Measurements from ENCODE around the gene TSHZ2. TPM values are rescaled to one million over a fixed set of nuclear protein-coding genes. Genes with fewer than 3 reads are reported as not detected.

TSHZ2 gene
- total RNA-seq, 1 experiment from 2014 or later: 1.4 TPM

DNA sequence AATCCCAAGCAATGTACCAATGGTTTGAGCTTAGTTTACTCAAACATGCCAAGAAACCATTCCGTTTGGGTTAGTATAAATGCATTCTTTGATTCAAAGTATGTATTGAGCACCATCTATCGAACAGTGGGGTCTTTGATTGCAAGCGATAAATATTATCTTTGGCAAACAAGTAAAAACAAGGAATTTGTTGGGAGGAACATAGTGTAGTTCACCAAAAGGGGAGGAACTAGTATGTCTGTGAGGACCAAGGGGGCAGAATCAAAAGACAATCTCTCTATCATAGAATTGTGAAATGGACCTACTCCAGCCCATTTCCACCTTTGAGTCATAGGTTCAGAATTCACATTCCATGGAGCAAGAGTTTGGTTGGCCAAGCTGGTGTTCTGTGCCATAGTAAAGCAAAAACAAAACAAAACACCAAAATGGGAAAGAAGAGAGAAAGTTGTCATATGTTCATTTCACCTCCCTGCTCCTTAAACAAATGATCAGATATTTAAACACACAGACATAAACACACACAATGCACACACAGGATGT, 266.0 kb downstream of the TSHZ2 start:
- no peak for DNase-seq (ENCODE audit: low spot score)

DNA sequence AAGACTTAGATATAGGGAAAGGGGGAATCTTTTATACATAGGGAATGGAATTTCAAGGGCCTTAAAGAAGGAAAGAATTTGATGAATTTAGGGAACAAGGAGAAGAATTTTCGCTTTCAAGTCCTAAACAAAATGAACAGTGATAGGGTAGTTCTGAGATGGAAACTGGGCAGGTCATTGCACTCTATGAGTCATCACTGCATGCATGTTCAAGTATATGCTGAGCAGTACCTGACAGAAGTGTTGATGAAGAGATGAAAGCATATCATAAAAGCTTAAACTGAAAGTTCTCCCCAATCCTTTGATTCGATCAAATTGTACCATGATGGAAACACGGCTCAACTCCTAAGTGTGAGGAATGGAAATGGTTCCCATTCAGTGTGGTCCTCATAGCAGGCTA, 271.0 kb downstream of the TSHZ2 start:
- DNase-seq (ENCODE audit: low spot score): no peak

DNA sequence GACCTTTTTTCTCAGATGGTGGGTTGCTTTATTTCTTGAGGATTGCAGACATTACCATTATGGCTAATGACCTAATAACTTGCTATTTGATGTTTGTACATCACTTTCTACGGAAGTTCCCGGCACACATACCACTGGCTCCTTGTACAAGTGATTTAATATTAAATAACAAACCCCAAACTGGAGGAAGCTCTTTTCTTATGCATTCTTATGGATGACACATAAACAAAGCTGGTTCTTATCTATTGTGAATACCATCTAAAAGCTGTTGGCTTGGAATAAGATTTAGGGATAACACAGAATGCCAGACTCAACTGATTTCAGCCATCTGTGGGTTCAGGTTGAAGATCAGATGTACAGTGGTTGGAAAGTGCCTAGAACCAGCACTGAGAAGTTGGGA, 272.6 kb downstream of the TSHZ2 start:
- DNase-seq (ENCODE audit: low spot score): no peak

DNA sequence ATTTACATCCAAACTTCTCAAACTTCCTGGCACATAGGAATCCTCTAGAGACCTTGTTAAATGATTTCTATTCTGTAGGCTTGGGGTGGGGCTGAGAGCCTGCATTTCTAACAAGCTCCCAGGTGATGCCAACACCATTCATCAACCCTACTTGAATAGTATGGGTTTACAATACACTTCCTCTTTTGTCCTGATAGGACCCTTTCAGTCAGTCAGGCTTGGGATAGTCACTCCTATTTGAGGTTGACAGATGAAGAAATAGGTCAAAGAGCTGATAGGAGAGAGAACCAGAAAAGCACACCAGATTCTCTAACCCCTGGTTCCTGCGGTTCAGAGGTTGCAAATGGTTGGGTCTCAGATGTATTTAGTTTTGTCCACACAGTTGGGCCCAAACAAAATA, 273.4 kb downstream of the TSHZ2 start:
- DNase-seq (ENCODE audit: low spot score): no peak

DNA sequence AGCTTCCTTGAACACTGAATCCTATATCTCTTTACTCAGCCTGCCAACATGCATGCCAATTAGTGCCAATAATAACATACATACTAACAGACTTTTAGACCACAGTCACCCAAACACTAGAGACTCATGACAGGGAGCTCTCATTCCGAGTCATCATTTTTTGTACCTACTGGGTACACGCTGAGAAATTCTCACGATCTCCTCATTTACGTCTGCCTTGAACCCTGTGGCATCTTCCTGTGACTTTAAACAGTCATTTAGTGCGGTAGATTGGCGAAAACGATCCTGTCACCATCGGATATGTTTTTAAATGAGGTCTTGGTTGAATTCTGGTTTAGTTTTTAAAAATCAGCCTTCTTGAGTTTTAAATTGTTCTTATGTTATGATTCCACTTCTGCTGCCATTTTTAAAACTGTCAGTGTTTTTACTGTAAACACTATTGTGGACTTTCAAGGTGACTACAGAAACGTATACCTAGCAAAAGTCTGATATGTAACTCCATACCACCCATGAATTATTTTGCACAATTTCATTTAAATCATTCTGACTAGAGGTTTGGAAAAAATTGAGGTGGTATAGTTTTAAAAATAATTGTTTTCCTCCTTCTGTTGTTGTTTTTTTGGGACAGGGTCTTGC, 275.4 kb downstream of the TSHZ2 start:
- peak; percentile 7 for DNase-seq (ENCODE audit: low spot score)

DNA sequence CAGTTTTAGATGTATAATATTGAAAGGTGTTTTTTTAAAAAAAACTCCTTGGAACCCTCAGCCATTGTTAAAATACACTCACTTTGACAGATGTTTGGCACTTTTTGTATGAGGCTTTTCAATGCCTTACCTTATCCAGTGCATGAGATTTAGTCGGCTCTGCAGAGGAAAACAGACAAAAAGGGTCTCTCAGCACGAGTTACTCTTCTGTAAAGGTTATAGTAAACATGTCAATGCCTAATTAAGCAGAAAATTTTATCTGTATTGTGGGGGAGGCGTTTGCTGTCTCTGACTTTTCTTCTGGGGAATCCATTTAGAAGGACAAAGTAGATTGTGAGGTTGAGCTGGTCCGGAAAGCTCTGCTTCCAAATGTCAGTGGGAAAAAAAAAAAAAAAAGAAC, 278.3 kb downstream of the TSHZ2 start:
- DNase-seq (ENCODE audit: low spot score): no peak

DNA sequence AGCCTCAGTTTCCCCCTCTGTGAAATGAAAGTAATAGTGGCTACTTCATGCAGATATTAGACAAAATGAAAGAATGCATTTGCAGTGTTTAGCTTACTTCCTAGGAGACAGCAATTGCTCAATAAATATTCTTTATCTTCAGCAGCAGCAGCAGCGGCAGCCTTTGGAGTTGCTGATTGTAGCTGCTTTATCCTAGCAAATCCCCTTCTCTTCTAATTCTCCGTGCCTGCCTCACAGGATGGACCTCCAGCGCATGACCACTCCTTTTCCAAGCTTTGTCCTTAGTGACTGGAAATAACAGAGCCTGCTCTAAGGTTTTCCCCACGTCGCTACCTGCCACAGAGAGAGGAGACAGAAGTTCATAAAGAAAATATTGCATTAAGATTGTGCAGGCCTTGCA, 279.8 kb downstream of the TSHZ2 start:
- no peak for DNase-seq (ENCODE audit: low spot score)

DNA sequence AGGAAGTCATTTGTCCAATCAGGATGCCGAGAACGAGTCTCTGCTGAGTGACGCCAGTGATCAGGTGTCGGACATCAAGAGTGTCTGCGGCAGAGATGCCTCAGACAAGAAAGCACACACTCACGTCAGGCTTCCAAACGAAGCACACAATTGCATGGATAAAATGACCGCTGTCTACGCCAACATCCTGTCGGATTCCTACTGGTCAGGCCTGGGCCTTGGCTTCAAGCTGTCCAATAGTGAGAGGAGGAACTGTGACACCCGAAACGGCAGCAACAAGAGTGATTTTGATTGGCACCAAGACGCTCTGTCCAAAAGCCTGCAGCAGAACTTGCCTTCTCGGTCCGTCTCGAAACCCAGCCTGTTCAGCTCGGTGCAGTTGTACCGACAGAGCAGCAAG, 281.5 kb downstream of the TSHZ2 start:
- DNase-seq (ENCODE audit: low spot score): no peak

DNA sequence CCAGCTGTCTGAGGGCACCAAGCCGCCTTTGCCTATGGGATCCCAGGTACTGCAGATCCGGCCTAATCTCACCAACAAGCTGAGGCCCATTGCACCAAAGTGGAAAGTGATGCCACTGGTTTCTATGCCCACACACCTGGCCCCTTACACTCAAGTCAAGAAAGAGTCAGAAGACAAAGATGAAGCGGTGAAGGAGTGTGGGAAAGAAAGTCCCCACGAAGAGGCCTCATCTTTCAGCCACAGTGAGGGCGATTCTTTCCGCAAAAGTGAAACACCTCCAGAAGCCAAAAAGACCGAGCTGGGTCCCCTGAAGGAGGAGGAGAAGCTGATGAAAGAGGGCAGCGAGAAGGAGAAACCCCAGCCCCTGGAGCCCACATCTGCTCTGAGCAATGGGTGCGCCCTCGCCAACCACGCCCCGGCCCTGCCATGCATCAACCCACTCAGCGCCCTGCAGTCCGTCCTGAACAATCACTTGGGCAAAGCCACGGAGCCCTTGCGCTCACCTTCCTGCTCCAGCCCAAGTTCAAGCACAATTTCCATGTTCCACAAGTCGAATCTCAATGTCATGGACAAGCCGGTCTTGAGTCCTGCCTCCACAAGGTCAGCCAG, 283.0 kb downstream of the TSHZ2 start:
- no peak for DNase-seq (ENCODE audit: low spot score)

DNA sequence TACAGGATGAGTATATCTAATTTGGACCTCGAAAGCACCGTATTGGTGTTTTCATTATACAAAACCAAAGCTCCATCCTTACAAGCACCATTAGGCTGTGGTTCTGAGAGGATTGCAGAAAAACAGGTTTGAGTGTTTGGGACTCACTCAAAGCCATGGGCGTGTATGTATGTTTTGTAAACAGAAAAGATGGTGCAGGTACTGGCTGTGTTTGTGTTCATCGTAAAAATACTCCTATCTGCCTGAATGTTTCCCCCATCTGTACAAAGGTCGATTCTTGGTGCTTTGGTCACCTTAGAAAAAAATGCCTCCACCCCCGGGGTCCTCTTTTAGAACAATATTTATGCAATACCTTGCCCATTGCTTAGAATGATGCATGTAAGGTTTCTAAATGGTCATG, 286.6 kb downstream of the TSHZ2 start:
- no peak for DNase-seq (ENCODE audit: low spot score)

DNA sequence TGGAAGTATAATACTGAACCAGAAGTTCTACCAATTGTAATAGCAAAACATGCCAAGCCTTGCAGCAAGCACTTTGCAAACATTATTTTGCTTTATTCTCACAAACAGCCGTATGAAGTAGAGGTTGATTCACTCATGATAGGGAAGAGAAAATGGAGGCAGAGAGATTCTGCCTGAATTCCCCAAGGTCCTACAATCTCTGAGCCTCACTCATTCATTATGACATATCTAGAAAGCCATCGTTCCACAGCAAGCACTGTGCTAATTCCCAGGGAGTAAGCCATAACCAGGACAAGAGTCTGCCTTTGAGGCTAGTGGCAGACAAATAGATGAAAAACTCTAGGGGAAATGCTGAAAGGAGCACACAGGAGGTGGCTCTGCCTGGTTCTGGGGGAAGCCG, 288.0 kb downstream of the TSHZ2 start:
- DNase-seq (ENCODE audit: low spot score): no peak

DNA sequence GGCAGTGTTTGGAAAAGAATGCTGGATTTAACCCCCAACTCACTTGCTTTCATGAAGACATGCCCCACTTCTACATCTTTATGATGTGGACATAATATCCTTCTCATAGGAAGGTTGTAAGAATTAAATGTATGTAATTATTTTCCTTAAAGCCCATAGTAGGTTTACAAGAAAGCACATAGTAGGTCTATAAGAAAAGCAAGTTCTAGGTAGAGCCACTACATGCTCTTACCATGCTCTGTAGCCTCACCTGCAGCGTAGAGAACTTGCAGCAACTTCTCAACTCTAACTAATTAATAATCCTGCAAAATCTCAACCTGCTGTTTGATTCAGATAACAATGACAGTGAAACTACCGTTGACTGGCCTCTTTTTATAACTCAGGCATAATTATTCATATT, 288.4 kb downstream of the TSHZ2 start:
- no peak for DNase-seq (ENCODE audit: low spot score)

DNA sequence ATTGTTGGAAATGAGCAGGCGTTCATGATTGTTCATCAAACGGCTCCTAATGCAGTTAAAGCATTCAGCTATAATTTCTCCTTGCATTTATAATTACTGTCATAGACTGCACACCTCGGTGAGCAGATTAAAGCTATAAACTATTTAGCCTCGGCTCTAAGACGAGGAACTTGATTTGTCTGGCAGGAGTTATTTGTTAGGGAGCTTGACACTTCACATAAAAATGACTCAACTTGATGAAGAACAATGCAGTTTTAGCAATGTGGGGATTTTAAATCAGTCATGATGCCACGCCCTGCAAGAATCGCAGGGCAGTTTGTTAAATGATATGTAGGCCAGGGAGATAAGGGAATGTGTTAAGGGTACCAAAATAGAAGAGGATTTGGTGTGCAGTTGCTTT, 290.2 kb downstream of the TSHZ2 start:
- DNase-seq (ENCODE audit: low spot score): no peak

DNA sequence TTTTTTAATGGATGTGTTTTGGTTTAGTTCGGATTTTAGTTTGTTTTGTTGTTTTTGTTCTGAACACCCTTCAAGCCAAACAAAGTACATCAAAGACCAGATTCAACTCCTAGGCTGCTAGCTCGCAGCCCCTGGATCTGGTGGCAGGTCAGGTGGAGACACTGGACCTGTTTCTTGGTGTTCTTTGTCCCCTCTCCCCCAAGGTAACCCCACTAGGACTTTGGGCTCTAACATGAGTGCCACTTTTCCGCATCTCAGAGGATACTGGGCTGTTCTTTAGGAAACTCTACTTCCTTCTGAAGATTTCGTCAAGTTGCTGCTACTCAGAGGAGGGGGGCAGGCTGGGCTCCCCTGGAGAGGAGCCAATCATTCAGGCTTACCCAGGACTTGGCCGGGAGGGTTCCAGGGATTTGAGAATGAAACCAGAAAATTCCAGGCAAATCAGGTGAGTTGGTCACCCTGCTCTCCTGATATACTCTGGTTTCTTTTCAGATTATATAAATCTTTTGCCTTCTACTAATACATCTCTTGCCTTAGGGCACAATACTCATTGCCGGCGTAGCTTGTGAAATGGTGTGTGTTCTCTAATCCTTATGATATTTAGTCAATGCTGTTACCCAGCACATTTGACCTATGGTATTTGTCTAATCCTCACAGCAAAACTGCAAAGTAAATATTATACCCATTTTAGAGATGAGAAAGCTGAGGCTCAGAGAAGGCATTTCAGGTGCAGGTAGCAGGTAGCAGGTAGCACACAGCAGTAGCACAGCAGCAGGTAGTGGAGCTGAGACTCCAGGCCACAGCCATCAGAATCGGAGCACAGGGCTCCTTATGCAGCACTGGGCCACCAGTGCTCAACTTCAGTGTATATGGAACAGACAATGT, 291.6 kb downstream of the TSHZ2 start:
- DNase-seq (ENCODE audit: low spot score): no peak

DNA sequence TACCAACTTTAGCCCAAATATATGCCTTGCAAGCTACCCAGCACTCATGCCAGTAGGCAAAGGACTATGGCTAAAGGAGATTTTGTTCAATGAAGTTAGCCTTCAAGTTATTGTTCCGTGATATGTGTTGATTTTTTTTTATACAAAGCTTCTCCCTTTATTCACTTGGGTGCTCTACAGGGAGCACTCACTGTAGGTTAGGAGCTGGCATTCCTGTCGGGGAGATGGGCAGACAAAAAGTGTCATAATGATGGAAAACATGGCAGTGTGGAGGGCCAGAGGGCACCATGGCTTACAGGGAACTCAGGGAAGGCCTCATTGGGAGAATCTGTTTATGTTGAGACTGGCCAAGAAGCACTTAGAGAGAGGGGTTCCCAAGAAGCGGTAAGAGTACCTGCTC, 292.4 kb downstream of the TSHZ2 start:
- DNase-seq (ENCODE audit: low spot score): no peak

DNA sequence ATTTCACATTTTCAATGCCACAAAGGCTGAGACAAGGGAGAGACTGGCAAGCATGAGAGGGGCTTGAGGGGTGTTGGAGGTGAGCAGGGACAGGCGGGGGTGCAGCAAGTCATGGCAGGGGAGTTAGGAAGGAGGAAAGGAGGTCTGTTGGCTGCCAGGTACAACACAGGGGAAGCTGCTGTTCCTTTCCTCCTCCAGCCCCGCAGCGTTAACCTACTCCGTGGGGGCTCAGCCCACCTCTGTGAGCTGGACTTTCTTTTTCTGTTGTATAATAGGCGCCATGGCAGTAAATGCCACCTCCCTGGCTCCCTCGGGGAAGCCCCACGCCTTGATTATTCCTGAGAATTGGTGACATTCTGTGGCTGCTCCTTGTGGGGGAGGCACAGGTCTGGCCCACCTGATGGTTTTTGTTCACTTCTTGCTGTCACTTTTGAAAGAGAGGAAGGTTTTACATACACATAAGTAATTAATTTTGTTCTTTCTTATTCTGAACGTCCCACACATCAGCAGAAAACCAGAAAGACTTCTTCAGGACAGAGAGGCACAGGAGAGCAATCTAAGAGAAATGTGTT, 293.2 kb downstream of the TSHZ2 start:
- DNase-seq (ENCODE audit: low spot score): no peak

DNA sequence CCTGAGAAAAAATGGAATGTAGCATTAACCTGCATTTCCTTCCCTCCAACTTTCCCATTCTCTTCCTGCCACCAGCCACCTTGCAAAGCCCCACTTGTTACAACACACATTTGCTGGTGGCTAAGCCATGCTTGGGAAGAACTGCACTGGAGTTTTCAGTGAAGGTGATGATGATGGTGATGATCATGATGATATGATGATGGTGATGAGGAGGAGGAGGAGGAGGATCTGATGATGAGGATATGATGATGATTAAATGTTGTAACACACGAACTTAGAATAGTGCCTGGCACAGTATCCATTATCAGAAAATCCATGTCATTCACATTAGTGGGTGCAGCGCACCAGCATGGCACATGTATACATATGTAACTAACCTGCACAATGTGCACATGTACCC, 297.2 kb downstream of the TSHZ2 start:
- DNase-seq (ENCODE audit: low spot score): no peak

DNA sequence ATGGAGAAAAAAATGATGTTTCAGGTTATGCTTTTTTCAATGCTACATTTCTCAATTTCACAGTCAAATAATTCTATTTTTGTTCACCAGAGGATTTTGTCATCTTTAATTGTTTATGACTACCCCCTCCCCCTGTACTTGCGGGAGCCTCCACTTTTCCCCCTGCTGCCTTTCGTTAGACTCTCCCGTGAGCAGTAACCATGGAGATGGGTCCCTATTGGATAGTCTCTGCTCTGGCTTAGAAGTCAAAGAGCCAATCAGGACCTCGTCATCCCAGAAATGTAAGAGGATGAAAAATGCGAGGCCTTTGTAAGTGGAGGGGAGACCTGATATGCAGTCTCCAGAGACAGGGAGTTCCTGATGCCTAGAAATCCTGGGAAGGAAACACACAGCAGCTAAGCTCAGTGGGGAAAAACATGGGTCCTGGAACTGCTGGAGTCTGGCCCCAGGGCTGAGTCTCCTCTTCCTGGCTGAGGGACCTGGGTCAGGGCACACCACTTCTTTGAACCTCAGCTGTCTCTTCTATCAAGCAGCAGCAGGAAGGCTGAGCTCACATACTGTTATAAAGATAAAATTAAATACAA, 298.7 kb downstream of the TSHZ2 start:
- DNase-seq (ENCODE audit: low spot score): no peak

DNA sequence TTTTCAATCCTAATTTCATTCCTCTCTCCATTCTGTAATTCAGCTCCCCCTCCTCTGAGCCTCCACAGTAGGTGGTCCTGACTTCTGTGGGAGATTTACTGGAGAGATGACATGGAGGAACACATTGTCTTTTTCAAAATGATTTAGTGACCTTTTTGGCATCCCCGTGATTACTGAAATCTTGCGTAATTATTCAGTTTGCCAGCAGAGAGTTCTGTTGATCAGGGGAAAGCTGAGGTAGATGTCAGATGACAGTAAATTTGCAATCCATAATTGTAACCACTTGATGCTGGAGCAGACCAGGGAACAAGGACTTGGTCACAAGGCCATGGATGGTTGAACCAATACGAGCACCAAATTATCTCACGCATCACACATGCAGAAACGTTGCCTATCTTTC, 302.2 kb downstream of the TSHZ2 start:
- DNase-seq (ENCODE audit: low spot score): no peak

DNA sequence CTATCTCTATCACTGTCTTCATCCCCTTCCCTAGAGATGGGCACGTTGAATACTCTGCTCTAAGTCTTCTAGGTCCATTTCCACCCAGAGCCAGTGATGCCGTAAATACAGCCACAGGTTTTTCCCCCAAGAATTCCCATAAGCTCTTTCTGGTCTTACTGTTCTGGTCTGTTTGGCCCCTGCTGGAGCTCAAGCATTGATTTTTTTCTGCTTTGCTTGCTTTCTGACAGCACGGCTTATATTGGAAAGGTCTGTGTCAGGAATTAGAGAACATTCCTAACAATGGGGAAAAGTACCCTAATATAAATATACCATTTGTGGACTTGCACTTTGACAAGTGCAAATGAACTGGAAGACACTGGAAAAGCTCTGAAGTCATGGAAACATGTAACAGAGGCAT, 302.6 kb downstream of the TSHZ2 start:
- DNase-seq (ENCODE audit: low spot score): no peak

DNA sequence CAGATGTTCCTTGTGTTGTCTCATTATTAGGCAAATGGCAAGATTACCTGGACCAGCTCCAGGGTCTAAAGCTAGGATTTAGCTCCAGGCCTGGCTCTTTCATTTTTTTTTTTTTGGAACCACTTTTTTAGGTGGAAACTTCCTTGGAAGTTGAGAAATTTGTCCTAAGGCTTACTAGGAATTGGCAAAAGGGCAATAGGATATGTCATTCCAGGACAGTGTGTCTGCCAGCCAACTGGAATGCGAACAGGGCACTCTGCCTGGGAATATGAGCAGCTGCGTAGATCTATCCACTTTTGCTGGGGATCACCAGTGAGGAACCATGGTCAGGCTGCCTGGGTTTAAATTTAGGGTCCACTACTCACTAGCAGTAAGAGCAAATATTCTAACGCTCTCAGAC, 304.0 kb downstream of the TSHZ2 start:
- no peak for DNase-seq (ENCODE audit: low spot score)

DNA sequence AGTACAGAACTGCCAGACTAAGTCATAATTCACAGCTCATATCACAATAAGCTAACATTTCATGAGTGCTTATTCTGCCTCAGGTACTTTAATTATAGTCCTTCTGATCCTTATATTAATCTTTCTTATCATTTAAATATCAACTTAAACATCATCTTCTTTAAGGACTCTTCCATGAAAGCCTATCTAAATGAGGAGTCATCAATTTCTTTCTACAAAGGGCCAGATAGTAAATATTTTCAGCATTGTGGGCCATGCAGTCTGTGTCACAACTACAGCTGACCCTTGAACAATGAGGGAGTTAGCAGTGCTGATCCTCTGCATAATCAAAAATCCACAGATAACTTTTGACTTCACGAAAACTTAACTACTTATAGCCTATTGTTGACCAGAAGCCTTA, 306.4 kb downstream of the TSHZ2 start:
- DNase-seq (ENCODE audit: low spot score): no peak

Measured in H4 (cell line).